ENCODE results near the gene LENG1. TPM values are rescaled to one million over a fixed set of nuclear protein-coding genes. Genes with fewer than 3 reads are reported as not detected.

Gene LENG1
- total and polyA plus RNA-seq, 2 experiments from 2014 or later = 4.7 to 17.2 TPM

DNA sequence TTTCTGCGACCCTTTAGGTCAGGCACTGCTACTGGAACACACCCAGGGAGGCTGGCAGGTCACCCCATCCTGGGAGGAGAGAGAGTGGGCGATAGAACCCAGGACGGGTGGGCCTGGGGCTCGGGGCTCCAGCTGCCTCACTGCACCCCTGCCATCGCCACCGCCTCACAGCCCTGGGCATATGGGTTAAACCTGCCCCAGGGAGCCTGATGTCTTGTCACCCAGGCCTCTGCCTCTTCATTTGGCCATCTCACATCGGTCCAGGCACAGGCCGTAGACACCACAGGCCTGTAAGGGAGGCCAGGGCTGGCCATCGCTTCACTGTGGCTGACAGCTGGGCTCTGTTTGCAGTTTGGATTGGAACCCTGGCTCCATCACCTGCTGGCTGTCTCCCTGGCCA lies 33.8 kb downstream of the LENG1 start:
- Histone ChIP-seq H3K36me3 (ENCODE audit: insufficient read depth) (peaks cover 7% of the 10 kb centered on the region; the same call in 1 of the 2 replicates), H4K20me1 (replicated peaks; ENCODE audit: insufficient read depth) (no peaks in the 10 kb centered on the region; the same call in 1 of the 2 replicates), H3K9me2 (ENCODE audit: insufficient read depth) (no peaks in the 10 kb centered on the region), H3F3A (replicated peaks; ENCODE audit: low read depth) (0 out of 2 replicates have a peak, but pooled peaks cover 2% of the 10 kb centered on the region), H3K27me3 (ENCODE audit: insufficient read depth) (no peaks in the 10 kb centered on the region), H3K4me3 (no peak overlapping the region), H3K4me2 (no peak overlapping the region), H3K4me1 (ENCODE audit: insufficient read depth) (no peaks in the 10 kb centered on the region), H3K79me2 (replicated peaks; ENCODE audit: insufficient read depth) (no peaks in the 10 kb centered on the region), H3K27ac (ENCODE audit: low read depth) (no peak overlapping the region), H2AFZ (no peak overlapping the region)
- H3K36me3 Mint-ChIP-seq (ENCODE audit: low read depth) = peaks cover 62% of the 10 kb centered on the region
- no peak for DNase-seq (ENCODE audit: low spot score)
- H3K4me1 Mint-ChIP-seq = no peaks in the 10 kb centered on the region
- TF ChIP-seq STAT1 (IDR thresholded peaks at IDR 0.05; ENCODE audit: unreplicated experiment) = no peak
- no peak for TF ChIP-seq NANOG (IDR thresholded peaks at IDR 0.05; ENCODE audit: borderline replicate concordance)
- TF ChIP-seq, protein P1, sequence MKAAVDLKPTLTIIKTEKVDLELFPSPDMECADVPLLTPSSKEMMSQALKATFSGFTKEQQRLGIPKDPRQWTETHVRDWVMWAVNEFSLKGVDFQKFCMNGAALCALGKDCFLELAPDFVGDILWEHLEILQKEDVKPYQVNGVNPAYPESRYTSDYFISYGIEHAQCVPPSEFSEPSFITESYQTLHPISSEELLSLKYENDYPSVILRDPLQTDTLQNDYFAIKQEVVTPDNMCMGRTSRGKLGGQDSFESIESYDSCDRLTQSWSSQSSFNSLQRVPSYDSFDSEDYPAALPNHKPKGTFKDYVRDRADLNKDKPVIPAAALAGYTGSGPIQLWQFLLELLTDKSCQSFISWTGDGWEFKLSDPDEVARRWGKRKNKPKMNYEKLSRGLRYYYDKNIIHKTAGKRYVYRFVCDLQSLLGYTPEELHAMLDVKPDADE (IDR thresholded peaks at IDR 0.05) = no peak
- TF ChIP-seq EZH2phosphoT487 (IDR thresholded peaks at IDR 0.05; ENCODE audit: unreplicated experiment) = no peak
- no peak overlapping the region for H3K4me3 Mint-ChIP-seq
- ATAC-seq = no peak
- H3K27ac Mint-ChIP-seq = no peak overlapping the region
- H3K9me3 Mint-ChIP-seq = no peaks in the 10 kb centered on the region
- peaks cover 15% of the 10 kb centered on the region for H3K27me3 Mint-ChIP-seq (ENCODE audit: insufficient read depth, low read depth, poor library complexity)

DNA sequence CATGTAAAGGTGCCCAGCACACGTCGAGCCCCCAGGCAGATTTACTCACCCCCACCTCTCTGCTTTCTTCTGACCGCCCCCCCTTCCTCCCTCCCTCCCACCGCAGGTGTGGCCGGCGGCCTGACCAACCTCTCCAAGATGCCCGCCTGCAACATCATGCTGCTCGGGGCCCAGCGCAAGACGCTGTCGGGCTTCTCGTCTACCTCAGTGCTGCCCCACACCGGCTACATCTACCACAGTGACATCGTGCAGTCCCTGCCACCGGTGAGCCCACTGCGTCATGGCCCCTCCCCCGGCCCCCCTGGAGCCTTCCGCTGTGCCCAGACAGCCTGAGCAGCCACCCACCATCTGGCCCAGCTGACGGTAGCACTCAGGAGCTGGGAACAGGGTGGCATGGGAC lies 35.1 kb downstream of the LENG1 start:
- Histone ChIP-seq H3K9me2 (ENCODE audit: insufficient read depth) (no peaks in the 10 kb centered on the region), H2AFZ (no peak overlapping the region), H3K27ac (ENCODE audit: low read depth) (no peak overlapping the region), H3K4me1 (ENCODE audit: insufficient read depth) (no peaks in the 10 kb centered on the region), H3K79me2 (replicated peaks; ENCODE audit: insufficient read depth) (no peaks in the 10 kb centered on the region), H3K4me2 (no peak overlapping the region), H3K4me3 (no peak overlapping the region), H3K36me3 (ENCODE audit: insufficient read depth) (peaks cover 7% of the 10 kb centered on the region; the same call in 1 of the 2 replicates), H3F3A (replicated peaks; ENCODE audit: low read depth) (0 out of 2 replicates have a peak, but pooled peaks cover 2% of the 10 kb centered on the region), H4K20me1 (replicated peaks; ENCODE audit: insufficient read depth) (no peaks in the 10 kb centered on the region; the same call in 1 of the 2 replicates), H3K27me3 (ENCODE audit: insufficient read depth) (no peaks in the 10 kb centered on the region)
- no peak for DNase-seq (ENCODE audit: low spot score)
- H3K27ac Mint-ChIP-seq = no peak overlapping the region
- peaks cover 15% of the 10 kb centered on the region for H3K27me3 Mint-ChIP-seq (ENCODE audit: insufficient read depth, low read depth, poor library complexity)
- H3K9me3 Mint-ChIP-seq = no peaks in the 10 kb centered on the region
- no peak overlapping the region for H3K4me3 Mint-ChIP-seq
- no peak for ATAC-seq
- no peaks in the 10 kb centered on the region for H3K4me1 Mint-ChIP-seq
- TF ChIP-seq ZNF114 (CRISPR knock-in tag; IDR thresholded peaks at IDR 0.05) = no peak
- no peak for TF ChIP-seq ZNF331 (CRISPR knock-in tag; IDR thresholded peaks at IDR 0.05; ENCODE audit: low read depth)
- no peak for TF ChIP-seq JUNB (IDR thresholded peaks at IDR 0.05; ENCODE audit: unreplicated experiment)
- no peak for TF ChIP-seq STAT1 (IDR thresholded peaks at IDR 0.05; ENCODE audit: unreplicated experiment)
- TF ChIP-seq, protein P2, sequence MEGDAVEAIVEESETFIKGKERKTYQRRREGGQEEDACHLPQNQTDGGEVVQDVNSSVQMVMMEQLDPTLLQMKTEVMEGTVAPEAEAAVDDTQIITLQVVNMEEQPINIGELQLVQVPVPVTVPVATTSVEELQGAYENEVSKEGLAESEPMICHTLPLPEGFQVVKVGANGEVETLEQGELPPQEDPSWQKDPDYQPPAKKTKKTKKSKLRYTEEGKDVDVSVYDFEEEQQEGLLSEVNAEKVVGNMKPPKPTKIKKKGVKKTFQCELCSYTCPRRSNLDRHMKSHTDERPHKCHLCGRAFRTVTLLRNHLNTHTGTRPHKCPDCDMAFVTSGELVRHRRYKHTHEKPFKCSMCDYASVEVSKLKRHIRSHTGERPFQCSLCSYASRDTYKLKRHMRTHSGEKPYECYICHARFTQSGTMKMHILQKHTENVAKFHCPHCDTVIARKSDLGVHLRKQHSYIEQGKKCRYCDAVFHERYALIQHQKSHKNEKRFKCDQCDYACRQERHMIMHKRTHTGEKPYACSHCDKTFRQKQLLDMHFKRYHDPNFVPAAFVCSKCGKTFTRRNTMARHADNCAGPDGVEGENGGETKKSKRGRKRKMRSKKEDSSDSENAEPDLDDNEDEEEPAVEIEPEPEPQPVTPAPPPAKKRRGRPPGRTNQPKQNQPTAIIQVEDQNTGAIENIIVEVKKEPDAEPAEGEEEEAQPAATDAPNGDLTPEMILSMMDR (conservative IDR thresholded peaks at IDR 0.05; ENCODE audit: low read depth in 2 of 2) = no peak
- TF ChIP-seq, protein P3, sequence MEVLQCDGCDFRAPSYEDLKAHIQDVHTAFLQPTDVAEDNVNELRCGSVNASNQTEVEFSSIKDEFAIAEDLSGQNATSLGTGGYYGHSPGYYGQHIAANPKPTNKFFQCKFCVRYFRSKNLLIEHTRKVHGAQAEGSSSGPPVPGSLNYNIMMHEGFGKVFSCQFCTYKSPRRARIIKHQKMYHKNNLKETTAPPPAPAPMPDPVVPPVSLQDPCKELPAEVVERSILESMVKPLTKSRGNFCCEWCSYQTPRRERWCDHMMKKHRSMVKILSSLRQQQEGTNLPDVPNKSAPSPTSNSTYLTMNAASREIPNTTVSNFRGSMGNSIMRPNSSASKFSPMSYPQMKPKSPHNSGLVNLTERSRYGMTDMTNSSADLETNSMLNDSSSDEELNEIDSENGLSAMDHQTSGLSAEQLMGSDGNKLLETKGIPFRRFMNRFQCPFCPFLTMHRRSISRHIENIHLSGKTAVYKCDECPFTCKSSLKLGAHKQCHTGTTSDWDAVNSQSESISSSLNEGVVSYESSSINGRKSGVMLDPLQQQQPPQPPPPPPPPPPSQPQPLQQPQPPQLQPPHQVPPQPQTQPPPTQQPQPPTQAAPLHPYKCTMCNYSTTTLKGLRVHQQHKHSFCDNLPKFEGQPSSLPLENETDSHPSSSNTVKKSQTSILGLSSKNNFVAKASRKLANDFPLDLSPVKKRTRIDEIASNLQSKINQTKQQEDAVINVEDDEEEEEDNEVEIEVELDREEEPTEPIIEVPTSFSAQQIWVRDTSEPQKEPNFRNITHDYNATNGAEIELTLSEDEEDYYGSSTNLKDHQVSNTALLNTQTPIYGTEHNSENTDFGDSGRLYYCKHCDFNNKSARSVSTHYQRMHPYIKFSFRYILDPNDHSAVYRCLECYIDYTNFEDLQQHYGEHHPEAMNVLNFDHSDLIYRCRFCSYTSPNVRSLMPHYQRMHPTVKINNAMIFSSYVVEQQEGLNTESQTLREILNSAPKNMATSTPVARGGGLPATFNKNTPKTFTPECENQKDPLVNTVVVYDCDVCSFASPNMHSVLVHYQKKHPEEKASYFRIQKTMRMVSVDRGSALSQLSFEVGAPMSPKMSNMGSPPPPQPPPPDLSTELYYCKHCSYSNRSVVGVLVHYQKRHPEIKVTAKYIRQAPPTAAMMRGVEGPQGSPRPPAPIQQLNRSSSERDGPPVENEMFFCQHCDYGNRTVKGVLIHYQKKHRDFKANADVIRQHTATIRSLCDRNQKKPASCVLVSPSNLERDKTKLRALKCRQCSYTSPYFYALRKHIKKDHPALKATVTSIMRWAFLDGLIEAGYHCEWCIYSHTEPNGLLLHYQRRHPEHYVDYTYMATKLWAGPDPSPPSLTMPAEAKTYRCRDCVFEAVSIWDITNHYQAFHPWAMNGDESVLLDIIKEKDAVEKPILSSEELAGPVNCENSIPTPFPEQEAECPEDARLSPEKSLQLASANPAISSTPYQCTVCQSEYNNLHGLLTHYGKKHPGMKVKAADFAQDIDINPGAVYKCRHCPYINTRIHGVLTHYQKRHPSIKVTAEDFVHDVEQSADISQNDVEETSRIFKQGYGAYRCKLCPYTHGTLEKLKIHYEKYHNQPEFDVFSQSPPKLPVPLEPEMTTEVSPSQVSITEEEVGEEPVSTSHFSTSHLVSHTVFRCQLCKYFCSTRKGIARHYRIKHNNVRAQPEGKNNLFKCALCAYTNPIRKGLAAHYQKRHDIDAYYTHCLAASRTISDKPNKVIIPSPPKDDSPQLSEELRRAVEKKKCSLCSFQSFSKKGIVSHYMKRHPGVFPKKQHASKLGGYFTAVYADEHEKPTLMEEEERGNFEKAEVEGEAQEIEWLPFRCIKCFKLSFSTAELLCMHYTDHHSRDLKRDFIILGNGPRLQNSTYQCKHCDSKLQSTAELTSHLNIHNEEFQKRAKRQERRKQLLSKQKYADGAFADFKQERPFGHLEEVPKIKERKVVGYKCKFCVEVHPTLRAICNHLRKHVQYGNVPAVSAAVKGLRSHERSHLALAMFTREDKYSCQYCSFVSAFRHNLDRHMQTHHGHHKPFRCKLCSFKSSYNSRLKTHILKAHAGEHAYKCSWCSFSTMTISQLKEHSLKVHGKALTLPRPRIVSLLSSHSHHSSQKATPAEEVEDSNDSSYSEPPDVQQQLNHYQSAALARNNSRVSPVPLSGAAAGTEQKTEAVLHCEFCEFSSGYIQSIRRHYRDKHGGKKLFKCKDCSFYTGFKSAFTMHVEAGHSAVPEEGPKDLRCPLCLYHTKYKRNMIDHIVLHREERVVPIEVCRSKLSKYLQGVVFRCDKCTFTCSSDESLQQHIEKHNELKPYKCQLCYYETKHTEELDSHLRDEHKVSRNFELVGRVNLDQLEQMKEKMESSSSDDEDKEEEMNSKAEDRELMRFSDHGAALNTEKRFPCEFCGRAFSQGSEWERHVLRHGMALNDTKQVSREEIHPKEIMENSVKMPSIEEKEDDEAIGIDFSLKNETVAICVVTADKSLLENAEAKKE (CRISPR knock-in tag; IDR thresholded peaks at IDR 0.05) = no peak
- no peak for TF ChIP-seq EZH2phosphoT487 (IDR thresholded peaks at IDR 0.05; ENCODE audit: unreplicated experiment)
- TF ChIP-seq, protein P1 (IDR thresholded peaks at IDR 0.05) = no peak
- TF ChIP-seq EZH2 (IDR thresholded peaks at IDR 0.05; ENCODE audit: low read depth, unreplicated experiment) = no peak
- TF ChIP-seq NANOG (IDR thresholded peaks at IDR 0.05; ENCODE audit: borderline replicate concordance) = no peak
- peaks cover 68% of the 10 kb centered on the region for H3K36me3 Mint-ChIP-seq (ENCODE audit: low read depth)

All from GM23338 (cell line).